ENCODE data around the gene GALNT4.

- TF ChIP-seq CTCF (IDR thresholded peaks at IDR 0.05) (no peak), POLR2A (IDR thresholded peaks at IDR 0.05) (no peak)
Measured at GRCh38 chr12:89475203-89475990, 49.2 kb downstream of the GALNT4 start.

Measured in heart left ventricle (tissue), 13 donors.